Astrocyte (in vitro differentiated cells and primary cell): Measurements from ENCODE around the gene CLDN20. TPM values are rescaled to one million over a fixed set of nuclear protein-coding genes. Genes with fewer than 3 reads are reported as not detected.

ENCODE experiments used
- DNase-seq: peaks from one replicate; pipeline ENCODE4 v3.0.0-alpha.2; 2010; ENCODE audit warnings: low read depth
- FAIRE-seq: peaks from 2 replicates; lab custom pipeline; 2011; peaks lifted over from hg19 to GRCh38; lab: Jason Lieb, UNC
- H2AFZ ChIP-seq: 2 replicates; pipeline ENCODE4 v1.6.0; 2012; ENCODE audit warnings: low read depth, low read length, inconsistent platforms
- H3K27ac ChIP-seq: 2 replicates; pipeline ENCODE4 v1.5.1; 2011; ENCODE audit warnings: low read depth, low read length, inconsistent platforms
- H3K27me3 ChIP-seq: 2 replicates; pipeline ENCODE4 v1.6.0; 2011; ENCODE audit warnings: low read length, inconsistent platforms; ENCODE audit not compliant: insufficient read depth
- H3K36me3 ChIP-seq: 2 replicates; pipeline ENCODE4 v1.5.1; 2011; ENCODE audit warnings: low read length, inconsistent platforms; ENCODE audit not compliant: insufficient read depth
- H3K4me1 ChIP-seq: 2 replicates; pipeline ENCODE4 v1.5.1; 2011; ENCODE audit warnings: low read length, inconsistent platforms; ENCODE audit not compliant: insufficient read depth
- H3K4me2 ChIP-seq: 2 replicates; pipeline ENCODE4 v1.6.0; 2012; ENCODE audit warnings: low read length, inconsistent platforms
- H3K4me3 ChIP-seq: 2 replicates; pipeline ENCODE4 v1.5.1; 2011; ENCODE audit warnings: low read depth, mild to moderate bottlenecking, low read length, inconsistent platforms; ENCODE audit not compliant: insufficient read depth
- H3K79me2 ChIP-seq: 2 replicates; pipeline ENCODE4 v1.6.0; 2012; ENCODE audit warnings: mild to moderate bottlenecking, low read length, inconsistent platforms; ENCODE audit not compliant: insufficient read depth
- H3K9ac ChIP-seq: 2 replicates; pipeline ENCODE4 v1.6.0; 2012; ENCODE audit warnings: mild to moderate bottlenecking, low read length, inconsistent platforms
- H3K9me3 ChIP-seq: 2 replicates; pipeline ENCODE4 v1.5.1; 2012; ENCODE audit warnings: low read depth, mild to moderate bottlenecking, low read length, inconsistent platforms; ENCODE audit not compliant: insufficient read depth
- H4K20me1 ChIP-seq: 2 replicates; pipeline ENCODE4 v1.6.0; 2012; ENCODE audit warnings: low read length, inconsistent platforms; ENCODE audit not compliant: insufficient read depth
- H3K27ac Mint-ChIP-seq: one replicate; pipeline ENCODE4 v1.8.0; 2021; ENCODE audit warnings: mild to moderate bottlenecking, mixed read lengths; ENCODE audit not compliant: unreplicated experiment
- H3K27me3 Mint-ChIP-seq: one replicate; pipeline ENCODE4 v1.8.0; 2021; ENCODE audit warnings: low read depth, mixed read lengths; ENCODE audit not compliant: unreplicated experiment
- H3K36me3 Mint-ChIP-seq: one replicate; pipeline ENCODE4 v1.8.0; 2021; ENCODE audit warnings: low read depth, mixed read lengths; ENCODE audit not compliant: unreplicated experiment
- H3K4me1 Mint-ChIP-seq: one replicate; pipeline ENCODE4 v1.8.0; 2021; ENCODE audit warnings: low read depth, mixed read lengths; ENCODE audit not compliant: unreplicated experiment
- H3K4me3 Mint-ChIP-seq: one replicate; pipeline ENCODE4 v1.8.0; 2021; ENCODE audit warnings: mild to moderate bottlenecking, moderate library complexity, mixed read lengths; ENCODE audit not compliant: unreplicated experiment
- H3K9me3 Mint-ChIP-seq: one replicate; pipeline ENCODE4 v1.8.0; 2021; ENCODE audit warnings: mild to moderate bottlenecking, mixed read lengths; ENCODE audit not compliant: unreplicated experiment
- CTCF ChIP-seq: IDR thresholded peaks from 2 replicates; pipeline ENCODE4 v1.5.1; 2011; ENCODE audit warnings: low read depth, mild to moderate bottlenecking, inconsistent platforms, low read length, moderate library complexity; ENCODE audit not compliant: insufficient read depth
- EZH2 ChIP-seq: IDR thresholded peaks from 2 replicates; pipeline ENCODE4 v1.6.1; 2012; ENCODE audit warnings: mild to moderate bottlenecking, low read length, inconsistent platforms; ENCODE audit not compliant: insufficient read depth
- total RNA-seq: library from RNA; stranded (reverse); gene quantifications from 2 replicates; pipeline ENCODE4 v1.2.1, GENCODE V29; 2021

Gene CLDN20
- total RNA-seq, 1 donor from 2014 or later, result not detected

- no peaks in the 10 kb centered on the region for H3K9me3 Mint-ChIP-seq
- H3K4me2 ChIP-seq, result no peak overlapping the region
- H3K27ac Mint-ChIP-seq, result no peak overlapping the region
- TF ChIP-seq CTCF, result no peak
- TF ChIP-seq EZH2, result no peak
- no peaks in the 10 kb centered on the region for H3K27me3 ChIP-seq
- no peak overlapping the region for H3K4me3 ChIP-seq
- H3K4me1 Mint-ChIP-seq, result peaks cover 6% of the 10 kb centered on the region
- H3K9ac ChIP-seq, result no peak overlapping the region
- no peak overlapping the region for H3K27ac ChIP-seq
- H2AFZ ChIP-seq, result no peak overlapping the region
- no peaks in the 10 kb centered on the region for H3K79me2 ChIP-seq
- no peak overlapping the region for H3K4me3 Mint-ChIP-seq
- peaks cover 13% of the 10 kb centered on the region for H3K36me3 Mint-ChIP-seq
- no peak for FAIRE-seq
- peaks cover 16% of the 10 kb centered on the region for H3K36me3 ChIP-seq
- no peaks in the 10 kb centered on the region for H3K9me3 ChIP-seq
- H3K4me1 ChIP-seq, result no peaks in the 10 kb centered on the region
- no peaks in the 10 kb centered on the region for H3K27me3 Mint-ChIP-seq
- no peak for DNase-seq
- peaks cover 7% of the 10 kb centered on the region for H4K20me1 ChIP-seq
These were observed 28.9 kb downstream of the CLDN20 start for GRCh38 chr6:155292711-155293110.

- H3K27ac Mint-ChIP-seq, result no peak overlapping the region
- Histone ChIP-seq H3K4me2 (no peak overlapping the region), H3K79me2 (peaks cover 3% of the 10 kb centered on the region), H3K27me3 (no peaks in the 10 kb centered on the region), H3K4me1 (peaks cover 9% of the 10 kb centered on the region), H3K9me3 (no peaks in the 10 kb centered on the region), H4K20me1 (no peaks in the 10 kb centered on the region), H3K36me3 (peaks cover 13% of the 10 kb centered on the region), H3K4me3 (no peak overlapping the region), H3K27ac (no peak overlapping the region), H2AFZ (no peak overlapping the region), H3K9ac (no peak overlapping the region)
- DNase-seq, result no peak
- H3K9me3 Mint-ChIP-seq, result no peaks in the 10 kb centered on the region
- peaks cover 4% of the 10 kb centered on the region for H3K36me3 Mint-ChIP-seq
- H3K4me3 Mint-ChIP-seq, result no peak overlapping the region
- no peak for TF ChIP-seq CTCF
- no peak for TF ChIP-seq EZH2
- no peaks in the 10 kb centered on the region for H3K27me3 Mint-ChIP-seq
- no peak for FAIRE-seq
- peaks cover 7% of the 10 kb centered on the region for H3K4me1 Mint-ChIP-seq
These were observed 33.9 kb downstream of the CLDN20 start for GRCh38 chr6:155297669-155298068.

- peaks cover 3% of the 10 kb centered on the region for H3K79me2 ChIP-seq
- no peak overlapping the region for H3K9ac ChIP-seq
- H4K20me1 ChIP-seq, result no peaks in the 10 kb centered on the region
- peaks cover 7% of the 10 kb centered on the region for H3K4me1 Mint-ChIP-seq
- H3K9me3 Mint-ChIP-seq, result no peaks in the 10 kb centered on the region
- H3K27ac ChIP-seq, result no peak overlapping the region
- H2AFZ ChIP-seq, result no peak overlapping the region
- peak overlapping the region; percentile 40 for H3K4me2 ChIP-seq
- FAIRE-seq, result no peak
- H3K36me3 Mint-ChIP-seq, result peaks cover 5% of the 10 kb centered on the region
- H3K27me3 ChIP-seq, result no peaks in the 10 kb centered on the region
- H3K36me3 ChIP-seq, result peaks cover 10% of the 10 kb centered on the region
- H3K4me3 ChIP-seq, result no peak overlapping the region
- no peak overlapping the region for H3K4me3 Mint-ChIP-seq
- DNase-seq, result peak; percentile 52
- no peaks in the 10 kb centered on the region for H3K27me3 Mint-ChIP-seq
- peak overlapping the region; percentile 20 for H3K27ac Mint-ChIP-seq
- TF ChIP-seq CTCF (no peak), EZH2 (no peak)
- peaks cover 9% of the 10 kb centered on the region for H3K4me1 ChIP-seq
- no peaks in the 10 kb centered on the region for H3K9me3 ChIP-seq
These were observed 38.1 kb downstream of the CLDN20 start for GRCh38 chr6:155301867-155302266.
